Forelimb muscle (tissue), 1 donor: ENCODE results near the gene ARMH4. TPM values are rescaled to one million over a fixed set of nuclear protein-coding genes. Genes with fewer than 3 reads are reported as not detected.

Experiments
- DNase-seq: peaks from one replicate; pipeline ENCODE4 v3.0.0-alpha.2; 2013; ENCODE audit warnings: low read depth
- polyA plus RNA-seq: library from polyadenylated mRNA; unstranded; fragments of 120-200 nt; gene quantifications from one replicate; pipeline ENCODE4 v1.2.1, GENCODE V29; 2013; ENCODE audit not compliant: insufficient read length

The ARMH4 gene
- polyA plus RNA-seq, 1 donor, result 6.8 TPM

DNA sequence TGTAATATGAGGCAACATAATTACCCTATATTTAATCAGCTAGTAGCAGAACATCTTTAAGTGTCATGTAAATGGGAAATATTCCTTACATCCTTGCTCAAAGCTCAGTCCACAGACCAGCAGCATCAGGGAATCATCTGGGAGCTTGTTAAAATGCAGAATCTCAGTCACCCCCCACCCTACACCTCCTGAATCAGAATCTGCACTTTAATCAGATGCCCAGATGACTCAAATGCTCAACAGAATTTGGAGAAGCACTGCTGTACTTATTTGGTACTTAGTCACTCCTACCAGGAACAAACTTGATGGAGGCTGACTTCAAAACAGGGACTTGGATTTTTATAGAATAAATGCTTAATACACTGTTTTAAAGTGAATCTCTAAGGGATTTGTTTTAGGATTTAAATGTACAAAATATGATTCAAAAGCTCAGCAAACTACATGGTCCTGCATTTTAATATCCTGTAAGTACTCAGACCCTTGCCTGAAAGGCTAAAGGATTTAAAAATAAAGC is 96.5 kb downstream of the ARMH4 start:
- DNase-seq, result no peak

- DNase-seq, result no peak
These were observed 97.9 kb downstream of the ARMH4 start for GRCh38 chr14:58054100-58054499.

DNA sequence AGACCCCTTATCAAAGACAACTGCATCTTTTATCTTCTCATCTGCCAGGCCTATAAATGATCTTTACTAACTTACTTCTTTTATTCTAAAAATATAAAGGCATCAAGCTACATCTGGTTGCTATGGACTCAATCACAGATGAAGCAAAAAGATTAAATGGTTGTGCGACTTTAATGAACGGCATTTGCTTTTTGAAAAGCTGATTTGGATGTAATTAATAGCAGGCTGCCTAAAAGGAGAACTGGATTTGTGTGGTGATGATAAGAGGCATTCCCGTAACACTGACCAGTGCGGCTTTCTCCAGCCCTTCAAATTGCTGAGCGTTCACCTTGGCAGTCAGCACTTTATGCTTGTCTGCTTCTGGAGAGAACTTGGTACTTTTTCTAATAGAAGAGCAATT is 103.8 kb downstream of the ARMH4 start:
- no peak for DNase-seq

DNA sequence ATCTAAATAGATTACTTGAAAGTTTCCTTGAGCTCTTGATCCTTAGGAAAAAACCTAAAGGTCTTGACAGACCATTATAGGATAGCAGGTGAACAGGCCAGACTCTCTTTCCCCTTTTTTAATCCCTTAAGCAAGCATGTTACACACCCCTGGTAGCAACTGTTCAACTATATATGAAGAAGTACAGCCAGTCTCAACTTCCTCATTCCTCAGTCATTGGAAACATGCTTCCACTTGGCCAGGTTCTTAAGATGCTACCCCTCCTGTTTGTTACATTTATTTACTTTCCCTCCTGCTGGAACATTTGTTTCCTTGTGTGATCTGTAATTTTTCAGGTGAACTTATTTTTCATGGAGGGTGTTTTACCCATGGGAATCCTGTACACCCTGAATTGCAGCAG is 124.1 kb downstream of the ARMH4 start:
- no peak for DNase-seq

DNA sequence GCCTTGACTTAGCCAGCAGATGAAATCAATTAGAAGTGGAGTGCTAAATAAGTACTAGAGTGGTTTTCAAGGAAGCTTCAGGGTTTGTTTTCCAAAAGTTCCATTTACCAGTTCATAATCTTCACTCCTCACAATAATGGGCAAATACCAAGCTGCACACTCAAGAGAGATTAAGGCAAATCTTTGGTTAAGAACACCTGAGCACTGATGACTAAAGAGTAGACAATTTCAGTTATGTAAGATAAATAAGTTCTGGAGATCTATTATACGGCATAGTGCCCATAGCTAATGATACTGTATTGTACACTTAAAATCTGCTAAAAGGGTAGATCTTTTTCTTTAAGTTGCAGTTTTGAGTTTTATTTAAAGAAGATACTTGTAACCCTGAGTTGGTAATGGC is 125.0 kb downstream of the ARMH4 start:
- DNase-seq, result no peak

- DNase-seq, result no peak
These were observed 125.8 kb downstream of the ARMH4 start for GRCh38 chr14:58026219-58026618.

- DNase-seq, result no peak
These were observed 137.2 kb downstream of the ARMH4 start for GRCh38 chr14:58014778-58015177.

GRCh38 chr14:58002618-58003017 is 149.4 kb downstream of the ARMH4 start:
- DNase-seq, result no peak

- no peak for DNase-seq
These were observed 152.0 kb downstream of the ARMH4 start for GRCh38 chr14:57999979-58000378.

GRCh38 chr14:57999471-57999870 is 152.5 kb downstream of the ARMH4 start:
- no peak for DNase-seq

- no peak for DNase-seq
These were observed 153.2 kb downstream of the ARMH4 start for GRCh38 chr14:57998766-57999165.

DNA sequence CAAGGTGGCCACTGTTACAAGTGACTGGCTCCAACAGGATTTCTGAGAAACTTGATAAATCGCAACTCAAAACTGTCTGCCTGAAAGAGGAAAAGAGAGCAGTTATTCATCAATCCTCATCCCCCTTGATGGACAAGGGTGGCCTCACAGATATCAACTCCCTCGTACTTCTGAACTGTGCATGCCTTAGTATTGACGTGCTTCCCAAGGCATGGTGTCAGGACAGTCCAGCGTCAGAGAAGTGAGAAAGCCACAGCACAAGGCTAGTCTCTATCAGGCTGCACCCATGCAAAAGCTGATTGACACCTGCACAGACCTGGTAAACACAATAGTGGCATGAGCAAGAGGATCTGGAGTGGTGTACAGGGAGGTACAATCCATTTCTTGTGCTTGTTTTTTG is 160.7 kb downstream of the ARMH4 start:
- DNase-seq, result no peak

DNA sequence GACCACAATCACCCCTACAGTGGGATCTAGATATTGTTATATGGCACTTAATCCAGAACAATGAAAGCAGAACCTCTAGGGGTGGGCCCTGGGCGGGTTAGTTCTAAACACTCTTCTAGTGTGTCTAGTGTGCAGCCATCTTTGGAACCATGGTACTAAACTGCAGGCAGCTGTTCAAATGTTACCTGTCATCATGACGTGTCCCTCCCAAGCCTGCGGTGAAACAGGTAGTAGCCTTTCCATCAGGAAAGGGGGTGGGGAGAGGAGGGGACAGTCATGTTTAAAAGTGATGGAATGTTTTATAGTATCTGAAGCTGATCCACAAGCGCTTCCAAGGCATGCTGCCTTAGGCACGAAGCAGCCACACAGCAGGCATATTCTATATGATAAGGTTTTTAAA is 163.6 kb downstream of the ARMH4 start:
- no peak for DNase-seq

- DNase-seq, result no peak
These were observed 164.3 kb downstream of the ARMH4 start for GRCh38 chr14:57987596-57988300.

- DNase-seq, result no peak
These were observed 165.0 kb downstream of the ARMH4 start for GRCh38 chr14:57987051-57987450.

- DNase-seq, result no peak
These were observed 169.0 kb downstream of the ARMH4 start for GRCh38 chr14:57982804-57983634.

DNA sequence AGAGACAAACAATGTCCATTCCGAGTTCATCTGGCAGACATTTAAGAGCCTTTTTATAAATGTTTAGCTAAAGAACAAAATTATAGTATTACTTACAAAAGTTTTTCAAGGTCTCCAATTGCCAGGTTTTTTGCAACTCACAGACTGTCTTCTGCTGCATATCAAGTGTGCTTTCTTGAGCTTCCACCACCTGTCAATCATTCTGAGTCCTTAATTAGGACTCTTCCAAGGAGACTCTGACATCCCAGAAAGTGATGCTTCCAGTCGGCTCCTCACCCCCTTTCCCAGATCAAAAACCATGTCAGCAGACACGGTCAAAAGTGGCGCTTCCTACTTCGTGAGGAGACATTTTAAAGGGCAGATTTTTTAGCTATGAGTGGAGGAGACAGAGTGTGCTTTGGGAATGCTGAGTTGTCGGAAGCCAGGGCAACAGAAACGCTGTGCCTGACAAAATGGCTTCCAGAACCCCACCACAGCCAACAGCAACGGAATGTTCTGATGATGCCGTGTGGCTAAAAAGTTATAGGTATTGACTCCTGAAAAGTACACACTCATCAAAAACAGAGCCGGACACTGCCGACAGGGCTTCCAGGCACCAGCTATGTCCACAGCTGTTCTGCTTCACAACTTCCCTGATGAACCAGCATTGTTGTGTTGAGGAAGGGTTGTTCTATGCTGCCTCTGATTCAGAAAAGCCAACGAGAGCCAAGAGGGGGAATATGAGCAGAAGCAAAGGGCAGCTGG is 170.0 kb downstream of the ARMH4 start:
- no peak for DNase-seq

DNA sequence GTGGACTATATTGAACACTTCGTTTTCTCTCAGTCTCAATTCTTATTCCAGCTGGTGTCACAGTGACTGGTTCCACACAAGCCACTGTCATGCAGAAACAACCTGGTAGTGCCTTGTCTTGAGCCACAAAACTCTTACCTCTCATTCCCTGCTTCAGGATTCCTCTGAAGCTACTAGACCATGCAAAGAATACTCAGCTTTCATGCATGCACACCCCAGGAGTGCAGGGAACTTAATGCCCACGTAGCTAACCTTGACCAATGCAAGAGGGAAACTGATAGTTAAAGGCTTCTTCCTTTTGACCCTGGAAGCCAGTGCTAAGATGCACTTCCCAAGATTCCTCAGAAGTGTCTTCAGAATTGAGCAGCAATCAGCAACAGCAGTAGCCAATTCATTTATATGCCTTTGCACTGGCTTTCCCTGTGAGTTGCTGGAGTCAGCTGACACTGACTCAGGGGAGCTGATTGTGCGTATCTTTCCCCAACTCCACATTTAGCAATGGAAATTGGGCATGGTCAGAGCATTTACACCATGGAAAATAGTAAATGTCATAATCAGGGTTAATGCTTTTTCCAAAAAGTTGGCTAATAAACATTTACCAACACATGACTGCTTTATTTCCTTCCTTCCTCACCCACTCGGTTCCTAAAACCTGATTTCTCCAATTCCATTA is 172.5 kb downstream of the ARMH4 start:
- no peak for DNase-seq

DNA sequence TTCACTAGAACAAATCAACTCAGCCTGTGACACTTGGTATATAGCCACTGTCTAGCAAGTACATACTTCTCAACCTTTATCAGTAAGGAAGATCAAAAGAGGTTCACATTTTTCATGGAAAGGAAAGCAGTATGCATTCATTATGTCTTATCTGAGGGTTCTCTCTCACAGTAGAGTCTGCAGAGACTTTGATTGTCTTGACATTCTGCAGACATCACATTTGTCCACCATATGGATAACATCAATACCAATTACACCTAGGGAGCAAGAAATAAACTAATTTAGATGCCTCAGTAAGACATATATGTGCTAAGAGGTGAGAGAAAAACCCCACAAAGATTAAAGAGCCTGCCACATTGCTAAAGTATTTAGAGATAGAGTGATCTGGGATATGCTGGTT is 175.3 kb downstream of the ARMH4 start:
- no peak for DNase-seq

DNA sequence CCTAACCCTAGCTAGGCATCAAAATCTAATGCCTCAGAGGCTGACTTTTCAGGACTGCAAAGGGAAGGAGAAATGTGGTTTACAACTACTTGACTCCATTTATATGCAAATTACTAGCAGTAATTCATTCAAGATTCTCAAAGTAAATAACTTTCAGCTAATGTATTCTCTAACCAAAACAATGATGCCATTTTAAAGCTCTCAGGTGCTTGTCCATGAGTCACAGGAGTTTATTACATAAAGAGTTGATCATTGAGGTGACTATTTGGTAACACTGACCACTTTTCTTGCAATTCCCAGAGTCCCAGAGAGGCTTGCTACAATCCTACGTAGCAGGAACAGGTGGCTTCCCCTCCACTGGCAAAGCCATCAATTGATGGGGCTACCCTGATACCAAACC is 177.1 kb downstream of the ARMH4 start:
- DNase-seq, result no peak

- DNase-seq, result no peak
These were observed 181.4 kb downstream of the ARMH4 start for GRCh38 chr14:57970594-57970993.

GRCh38 chr14:57970175-57970574 is 181.8 kb downstream of the ARMH4 start:
- no peak for DNase-seq
